WI38 (cell line): Measurements from ENCODE around the gene DGKQ.

Experiments
- H3K4me3 ChIP-seq: 2 replicates; pipeline ENCODE4 v1.5.1; 2011; ENCODE audit warnings: low read depth, mild to moderate bottlenecking, control low read depth, low read length
- TF ChIP-seq, protein P1 (sequence below): IDR thresholded peaks from 2 replicates; pipeline ENCODE4 v1.5.1; 2012; ENCODE audit warnings: low read depth, mild to moderate bottlenecking, control low read depth, low read length

Gene DGKQ

DNA sequence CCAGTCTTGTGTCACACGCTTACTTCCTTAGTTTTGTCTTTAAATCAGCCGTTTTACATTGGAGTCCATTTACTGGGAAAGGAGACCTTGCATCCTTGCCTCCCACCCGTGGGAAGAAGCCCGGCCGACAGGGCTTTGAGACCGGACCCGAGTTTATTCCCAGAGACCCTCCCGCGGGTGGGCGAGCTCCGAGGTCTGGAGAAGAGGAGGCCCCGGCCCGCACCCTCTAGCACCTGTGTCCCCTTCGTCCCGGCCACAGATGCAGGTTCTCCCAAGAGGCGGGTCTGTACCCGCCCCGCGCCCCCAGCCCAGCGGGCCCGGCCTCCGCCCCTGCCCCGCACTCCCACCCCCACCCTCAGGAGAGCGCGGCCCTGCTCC lies 23.6 kb upstream of the DGKQ start:
- TF ChIP-seq, protein P1, sequence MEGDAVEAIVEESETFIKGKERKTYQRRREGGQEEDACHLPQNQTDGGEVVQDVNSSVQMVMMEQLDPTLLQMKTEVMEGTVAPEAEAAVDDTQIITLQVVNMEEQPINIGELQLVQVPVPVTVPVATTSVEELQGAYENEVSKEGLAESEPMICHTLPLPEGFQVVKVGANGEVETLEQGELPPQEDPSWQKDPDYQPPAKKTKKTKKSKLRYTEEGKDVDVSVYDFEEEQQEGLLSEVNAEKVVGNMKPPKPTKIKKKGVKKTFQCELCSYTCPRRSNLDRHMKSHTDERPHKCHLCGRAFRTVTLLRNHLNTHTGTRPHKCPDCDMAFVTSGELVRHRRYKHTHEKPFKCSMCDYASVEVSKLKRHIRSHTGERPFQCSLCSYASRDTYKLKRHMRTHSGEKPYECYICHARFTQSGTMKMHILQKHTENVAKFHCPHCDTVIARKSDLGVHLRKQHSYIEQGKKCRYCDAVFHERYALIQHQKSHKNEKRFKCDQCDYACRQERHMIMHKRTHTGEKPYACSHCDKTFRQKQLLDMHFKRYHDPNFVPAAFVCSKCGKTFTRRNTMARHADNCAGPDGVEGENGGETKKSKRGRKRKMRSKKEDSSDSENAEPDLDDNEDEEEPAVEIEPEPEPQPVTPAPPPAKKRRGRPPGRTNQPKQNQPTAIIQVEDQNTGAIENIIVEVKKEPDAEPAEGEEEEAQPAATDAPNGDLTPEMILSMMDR: no peak
- H3K4me3 ChIP-seq: no peak overlapping the region

DNA sequence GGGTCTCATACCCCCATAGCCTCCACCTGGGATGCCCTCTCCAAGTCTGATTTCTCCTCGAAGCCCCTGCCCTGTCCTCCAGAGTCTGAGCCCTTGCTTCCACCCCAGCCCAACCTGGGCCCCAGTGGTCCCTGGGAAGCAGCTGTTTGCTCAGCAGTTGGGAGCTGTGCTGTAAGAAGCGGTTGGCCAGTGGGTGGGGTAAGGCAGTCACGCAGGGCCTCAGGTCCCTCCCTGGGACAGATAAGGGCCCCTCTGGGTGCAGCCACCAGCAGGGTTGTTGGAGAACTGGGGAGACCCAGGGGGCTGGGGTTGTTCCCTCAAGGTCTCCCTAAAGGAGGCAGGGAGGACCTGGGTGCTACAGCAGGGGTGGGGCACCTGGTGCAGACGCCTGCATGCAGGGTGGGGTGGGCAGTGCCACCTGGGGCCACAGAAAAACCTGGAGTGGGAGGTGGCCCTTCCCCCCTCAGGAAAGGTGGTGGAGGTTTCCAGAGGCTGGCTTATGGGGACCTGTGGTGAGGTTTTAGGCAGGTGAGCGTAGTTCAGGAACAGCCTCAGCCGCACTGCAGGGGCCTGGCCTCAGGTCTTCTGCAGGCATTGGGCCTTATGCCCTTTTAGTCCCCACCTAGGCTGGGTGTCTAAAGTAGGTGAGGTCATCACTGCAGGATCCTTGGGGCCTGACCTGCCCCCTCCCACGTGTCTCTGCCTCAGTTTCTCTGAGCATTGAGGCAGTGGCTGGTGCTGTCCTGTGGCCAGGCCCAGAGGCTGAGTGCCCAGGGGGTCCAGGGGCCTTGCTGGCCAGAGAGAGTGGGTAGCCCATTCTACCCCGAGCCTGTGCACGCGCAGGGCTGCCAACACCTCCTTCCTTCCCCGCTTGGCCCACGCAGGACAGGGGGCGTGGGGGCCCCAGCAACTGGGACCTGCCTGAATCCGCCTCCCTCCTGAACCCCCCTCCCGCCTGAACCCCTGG lies 22.9 kb upstream of the DGKQ start:
- TF ChIP-seq, protein P1: no peak
- H3K4me3 ChIP-seq: no peak overlapping the region

DNA sequence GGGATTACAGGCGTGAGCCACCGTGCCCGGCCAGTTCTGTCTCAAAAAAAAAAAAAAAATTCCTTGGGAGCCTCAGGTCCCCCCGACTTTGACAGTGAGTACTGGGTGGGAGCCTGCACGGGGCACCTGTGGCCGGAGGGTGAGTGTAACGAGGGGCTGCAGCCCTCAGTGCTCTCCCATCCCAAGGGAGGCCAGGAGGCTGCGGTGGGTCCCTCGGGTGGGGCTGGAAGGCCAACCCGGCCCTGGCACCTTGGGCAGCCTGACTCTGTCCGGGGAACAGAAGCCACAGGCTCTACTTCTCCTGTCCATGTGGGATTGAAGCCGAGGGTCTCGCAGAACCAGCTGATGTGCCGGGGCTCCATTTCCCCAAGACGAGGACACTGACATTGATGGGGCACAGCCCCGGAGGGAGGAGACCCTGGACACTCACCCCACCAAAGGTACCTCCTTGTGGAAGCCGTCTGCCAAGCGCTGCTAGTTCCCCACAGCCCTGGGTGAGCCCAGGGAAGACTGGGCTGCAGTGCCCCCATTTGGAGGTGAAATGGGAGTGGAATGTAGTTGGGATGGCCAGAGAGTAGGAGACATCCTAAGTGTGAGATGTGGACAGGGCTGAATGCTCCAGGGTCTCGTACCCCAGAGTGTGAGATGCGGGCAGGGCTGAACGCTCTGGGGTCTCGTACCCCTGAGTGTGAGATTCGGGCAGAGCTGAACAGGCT lies 22.1 kb upstream of the DGKQ start:
- TF ChIP-seq, protein P1: no peak
- H3K4me3 ChIP-seq: no peak overlapping the region

DNA sequence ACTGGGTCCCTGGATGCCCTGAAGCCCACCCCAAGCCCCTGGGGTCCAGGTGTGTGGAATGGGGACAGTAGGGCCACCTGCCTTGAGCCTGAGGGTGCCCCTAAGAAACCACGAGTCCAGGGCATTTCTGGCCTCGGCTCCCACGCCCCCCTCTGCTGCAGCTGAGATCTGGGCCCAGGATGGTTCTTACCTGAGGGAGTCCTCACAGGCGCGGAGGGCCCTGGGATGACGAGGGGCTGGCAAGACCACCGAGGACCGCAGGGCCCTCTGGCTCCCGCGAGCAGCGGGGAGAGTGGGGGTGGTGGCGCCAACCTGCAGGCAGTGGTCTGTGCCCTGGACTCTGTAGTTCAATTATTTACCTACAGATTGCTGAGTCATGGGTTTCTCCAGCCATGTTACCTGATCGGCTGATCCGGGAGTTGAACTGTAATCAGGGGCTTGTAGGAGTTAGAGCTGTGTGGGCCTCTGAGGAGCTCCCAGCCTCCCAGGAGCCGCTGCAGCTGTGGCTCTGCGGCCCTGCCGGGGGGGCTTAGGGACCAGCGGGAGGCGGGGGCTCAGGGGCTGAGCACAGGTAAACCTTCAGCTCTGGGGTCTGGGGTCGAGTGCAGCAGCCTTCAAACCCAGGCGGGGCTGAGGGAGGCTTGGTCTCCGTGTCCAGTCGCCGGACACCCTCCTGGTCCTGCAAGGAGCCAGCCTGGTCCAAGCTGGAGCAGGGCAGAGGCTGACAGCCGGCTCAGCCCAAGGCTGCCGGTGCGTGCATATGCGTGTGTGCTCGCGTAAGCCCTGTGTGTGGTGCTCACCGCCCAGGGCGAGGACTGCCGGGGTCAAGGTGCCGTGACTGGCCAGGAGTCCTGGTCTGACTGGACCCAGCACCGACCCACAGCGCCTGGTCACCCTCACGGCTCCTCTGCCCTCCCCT lies 20.0 kb upstream of the DGKQ start, which contains the start of gene SLC26A1:
Gene SLC26A1, minus strand, starts transcription at position 294 of the 919 bp plus-strand sequence. CDS start 1,701 bp downstream, outside the sequence.
- TF ChIP-seq, protein P1: no peak
- no peak within 1 kb of the TSS for H3K4me3 ChIP-seq

DNA sequence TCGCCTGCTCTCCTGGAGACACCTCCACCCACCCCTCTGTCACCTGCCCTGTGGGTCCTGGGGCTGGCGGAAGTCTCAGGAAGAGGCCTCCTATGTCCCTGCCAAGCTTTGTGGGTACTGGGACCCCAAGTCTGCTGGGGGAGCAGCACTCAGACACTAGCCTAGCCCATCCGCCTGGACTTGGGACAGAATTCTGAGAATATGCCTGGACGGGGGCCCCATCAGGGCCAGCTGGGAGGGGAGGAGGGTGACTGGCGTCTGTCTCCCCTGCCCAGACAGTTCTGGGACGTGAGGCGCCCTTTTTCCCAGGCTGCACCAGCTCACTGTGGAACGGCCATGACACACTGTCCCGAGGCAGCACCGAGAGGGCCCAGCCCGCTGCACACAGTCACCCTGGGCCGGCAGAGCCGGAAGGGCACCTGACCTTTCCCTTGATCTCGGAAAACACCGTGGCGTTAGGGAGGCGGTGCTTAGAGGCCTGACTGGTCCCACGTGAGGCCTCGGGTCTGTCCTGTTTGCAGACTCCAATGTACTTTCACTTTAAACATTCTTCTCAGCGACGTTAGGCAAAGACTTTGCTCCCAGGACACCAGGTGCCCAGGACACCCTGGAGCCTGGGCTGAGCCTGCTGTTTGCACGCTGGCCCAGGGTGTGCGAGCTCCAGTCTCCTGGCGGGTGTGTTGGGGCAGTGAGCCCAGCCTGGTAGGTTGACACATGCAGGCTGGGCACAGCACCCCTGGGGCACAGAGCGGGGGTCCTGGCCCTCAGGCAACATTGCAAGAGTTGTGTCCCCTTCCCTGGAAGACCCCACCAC lies 19.1 kb upstream of the DGKQ start:
- H3K4me3 ChIP-seq: no peak overlapping the region
- TF ChIP-seq, protein P1: no peak
